Measurements from ENCODE around the gene WWC2. TPM values are rescaled to one million over a fixed set of nuclear protein-coding genes. Genes with fewer than 3 reads are reported as not detected.
"Not testable (repeated sequence)": the region's sequence is repeated elsewhere in the genome, so short reads cannot be mapped to it uniquely, and the experiment has no call there.

WWC2 gene
- total RNA-seq, 1 donor from 2014 or later: 25.7 TPM

- DNase-seq (ENCODE audit: low read depth, low spot score): no peak
Measured at GRCh38 chr4:183295711-183296110, 196.7 kb downstream of the WWC2 start.

GRCh38 chr4:183297675-183298074 is 198.6 kb downstream of the WWC2 start:
- DNase-seq (ENCODE audit: low read depth, low spot score): no peak

GRCh38 chr4:183299464-183299863 is 200.4 kb downstream of the WWC2 start:
- DNase-seq (ENCODE audit: low read depth, low spot score): no peak

- no peak for DNase-seq (ENCODE audit: low read depth, low spot score)
Measured at GRCh38 chr4:183300070-183300469, 201.0 kb downstream of the WWC2 start.

- DNase-seq (ENCODE audit: low read depth, low spot score): peak; percentile 13
Measured at GRCh38 chr4:183300655-183301054, 201.6 kb downstream of the WWC2 start.

GRCh38 chr4:183303301-183303700 is 204.2 kb downstream of the WWC2 start:
- no peak for DNase-seq (ENCODE audit: low read depth, low spot score)

GRCh38 chr4:183304067-183304466 is 205.0 kb downstream of the WWC2 start:
- DNase-seq (ENCODE audit: low read depth, low spot score): no peak

GRCh38 chr4:183304538-183304937 is 205.5 kb downstream of the WWC2 start:
- DNase-seq (ENCODE audit: low read depth, low spot score): no peak

- no peak for DNase-seq (ENCODE audit: low read depth, low spot score)
Measured at GRCh38 chr4:183306811-183307210, 207.8 kb downstream of the WWC2 start.

- DNase-seq (ENCODE audit: low read depth, low spot score): no peak
Measured at GRCh38 chr4:183312841-183313240, 213.8 kb downstream of the WWC2 start.

- DNase-seq (ENCODE audit: low read depth, low spot score): no peak
Measured at GRCh38 chr4:183314336-183314735, 215.3 kb downstream of the WWC2 start.

GRCh38 chr4:183314806-183315205 is 215.7 kb downstream of the WWC2 start:
- DNase-seq (ENCODE audit: low read depth, low spot score): no peak

- no peak for DNase-seq (ENCODE audit: low read depth, low spot score)
Measured at GRCh38 chr4:183318656-183319055, 219.6 kb downstream of the WWC2 start.

GRCh38 chr4:183320211-183321059 is 221.4 kb downstream of the WWC2 start, which contains the start of gene CLDN22:
TSS of gene CLDN22 (minus strand) at chr4:183320276. CDS start at chr4:183320218, 58 bp downstream.
- DNase-seq (ENCODE audit: low read depth, low spot score): no peak

- DNase-seq (ENCODE audit: low read depth, low spot score): no peak
Measured at GRCh38 chr4:183321079-183321478, 222.0 kb downstream of the WWC2 start.

GRCh38 chr4:183321516-183321915 is 222.5 kb downstream of the WWC2 start:
- DNase-seq (ENCODE audit: low read depth, low spot score): no peak

GRCh38 chr4:183322326-183322725 is 223.3 kb downstream of the WWC2 start, which contains the start of gene CLDN24:
TSS of gene CLDN24 (minus strand) at chr4:183322426. CDS start at chr4:183322426, 0 bp downstream.
- DNase-seq (ENCODE audit: low read depth, low spot score): no peak

- no peak for DNase-seq (ENCODE audit: low read depth, low spot score)
Measured at GRCh38 chr4:183323295-183323694, 224.2 kb downstream of the WWC2 start.

- DNase-seq (ENCODE audit: low read depth, low spot score): not testable (repeated sequence)
Measured at GRCh38 chr4:183324056-183324455, 225.0 kb downstream of the WWC2 start.

- no peak for DNase-seq (ENCODE audit: low read depth, low spot score)
Measured at GRCh38 chr4:183324619-183325018, 225.6 kb downstream of the WWC2 start.

GRCh38 chr4:183326387-183326786 is 227.3 kb downstream of the WWC2 start:
- DNase-seq (ENCODE audit: low read depth, low spot score): not testable (repeated sequence)

- DNase-seq (ENCODE audit: low read depth, low spot score): no peak
Measured at GRCh38 chr4:183326853-183327252, 227.8 kb downstream of the WWC2 start.

- DNase-seq (ENCODE audit: low read depth, low spot score): no peak
Measured at GRCh38 chr4:183327827-183328226, 228.8 kb downstream of the WWC2 start.
